GM18520 (cell line): ENCODE results near the gene MYO3A.
"Not testable (repeated sequence)": the region's sequence is repeated elsewhere in the genome, so short reads cannot be mapped to it uniquely, and the experiment has no call there.

Experiments used
- ATAC-seq: cut with Tn5 transposase; IDR thresholded peaks from one replicate; pipeline ENCODE4 v1.9.1; 2021; ENCODE audit not compliant: unreplicated experiment

Gene MYO3A

DNA sequence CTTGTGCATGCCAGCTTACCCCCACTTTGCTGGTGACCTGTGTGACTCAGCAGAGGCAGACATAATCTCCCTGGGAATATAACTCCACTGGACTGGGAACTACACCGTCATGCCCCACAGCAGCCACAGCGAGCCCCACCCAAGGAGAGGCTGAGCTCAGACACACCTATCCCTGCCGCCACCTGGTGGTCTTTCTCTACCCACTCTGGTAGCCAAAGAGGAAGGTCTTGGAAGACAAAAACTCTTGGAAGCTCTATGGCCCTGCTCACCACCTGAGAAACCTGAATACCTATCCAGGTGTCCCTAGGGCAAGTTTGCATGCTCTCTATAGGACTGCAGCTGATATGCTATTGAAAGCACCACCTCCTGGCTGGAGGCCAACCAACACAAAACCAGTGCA is 48.1 kb downstream of the MYO3A start:
- no peak for ATAC-seq

GRCh38 chr10:25988583-25988982 is 54.6 kb downstream of the MYO3A start:
- no peak for ATAC-seq

DNA sequence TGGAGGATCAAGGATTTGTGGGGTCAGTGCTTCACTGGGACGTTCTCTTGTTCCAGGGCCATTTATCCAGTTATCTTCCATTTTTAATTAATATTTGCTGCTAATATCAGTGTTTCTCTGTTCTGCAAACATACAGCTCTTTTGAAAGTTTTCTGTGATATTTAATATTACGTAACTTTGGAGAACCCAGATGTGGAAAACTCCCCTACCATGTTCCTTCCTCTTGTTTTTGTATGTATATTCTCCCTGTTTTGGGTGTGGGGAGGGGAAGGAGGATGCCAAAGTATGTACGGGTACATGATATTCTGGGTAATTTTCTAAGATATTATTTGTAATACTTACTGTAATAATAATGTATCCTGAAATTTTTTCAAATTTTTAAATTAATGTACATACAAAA is 55.9 kb downstream of the MYO3A start:
- ATAC-seq: no peak

DNA sequence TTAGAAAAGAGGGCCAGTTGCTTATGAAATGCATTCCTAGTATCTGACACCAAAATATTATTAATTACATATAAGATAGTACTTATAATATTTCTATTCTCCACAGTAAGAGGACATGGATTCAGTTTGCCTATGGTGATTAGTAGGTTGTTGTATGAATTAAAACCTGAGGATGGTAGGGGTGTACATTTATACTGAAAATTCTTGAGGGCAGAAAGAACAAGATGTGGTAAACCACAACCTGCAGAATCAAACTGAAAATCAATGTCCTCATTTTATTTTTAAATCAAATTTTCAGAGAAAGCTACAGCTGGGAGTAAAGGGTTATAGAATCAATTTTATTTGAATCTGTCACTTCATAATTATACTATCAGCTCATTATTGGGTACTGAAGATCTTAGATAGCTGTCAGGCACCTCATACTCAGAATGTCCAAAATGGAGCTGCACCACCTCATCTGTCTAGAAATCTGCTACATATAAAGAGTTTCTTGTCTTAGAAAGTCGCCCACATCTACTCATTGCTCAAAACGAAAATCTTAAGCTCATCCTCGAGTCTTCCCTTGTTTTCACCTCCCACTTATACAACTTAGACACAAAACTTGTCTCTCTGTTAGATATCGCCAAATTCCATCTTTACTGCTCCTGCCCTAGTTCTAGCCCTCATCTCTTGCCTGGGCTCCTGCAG is 65.4 kb downstream of the MYO3A start:
- no peak for ATAC-seq

- no peak for ATAC-seq
Observed at GRCh38 chr10:26000971-26001370, 66.9 kb downstream of the MYO3A start.

DNA sequence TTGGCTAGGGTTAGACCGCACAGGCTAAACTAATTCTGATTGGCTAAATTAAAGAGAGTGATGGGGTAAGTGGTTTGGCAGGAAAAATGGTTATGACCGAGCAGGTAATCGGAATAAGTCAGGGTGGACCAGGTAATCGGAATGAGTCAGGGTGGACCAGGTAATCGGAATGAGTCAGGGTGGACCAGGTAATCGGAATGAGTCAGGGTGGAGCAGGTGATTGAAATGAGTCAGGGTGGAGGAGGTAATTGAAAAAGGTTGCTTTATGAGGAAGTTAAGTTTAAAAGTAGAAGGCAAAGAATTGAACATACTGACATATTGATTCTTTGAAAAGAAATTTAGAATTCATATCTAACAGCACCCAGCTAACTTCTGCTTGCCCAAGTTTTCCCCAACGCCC is 68.4 kb downstream of the MYO3A start:
- ATAC-seq: not testable (repeated sequence)

GRCh38 chr10:26015092-26015491 is 81.1 kb downstream of the MYO3A start:
- no peak for ATAC-seq

- ATAC-seq: no peak
Observed at GRCh38 chr10:26022831-26023230, 88.8 kb downstream of the MYO3A start.

DNA sequence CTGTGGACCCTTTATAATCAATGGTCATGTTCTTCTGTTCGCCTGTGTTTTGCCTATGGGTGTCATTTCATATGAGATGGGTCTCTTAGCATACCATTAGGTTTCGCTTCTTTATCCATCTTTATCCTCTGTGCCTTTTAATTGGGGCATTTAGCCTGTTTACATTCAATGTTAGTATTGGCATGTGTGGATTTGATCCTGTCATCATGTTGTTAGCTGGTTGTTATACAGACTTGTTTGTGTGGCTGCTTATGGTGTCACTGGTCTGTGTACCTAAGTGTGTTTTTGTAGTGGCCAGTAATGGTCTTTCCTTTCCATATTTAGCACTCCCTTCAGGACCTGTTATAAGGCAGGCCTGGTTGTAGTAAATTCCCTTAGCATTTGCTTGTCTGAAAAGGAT is 90.3 kb downstream of the MYO3A start:
- no peak for ATAC-seq

DNA sequence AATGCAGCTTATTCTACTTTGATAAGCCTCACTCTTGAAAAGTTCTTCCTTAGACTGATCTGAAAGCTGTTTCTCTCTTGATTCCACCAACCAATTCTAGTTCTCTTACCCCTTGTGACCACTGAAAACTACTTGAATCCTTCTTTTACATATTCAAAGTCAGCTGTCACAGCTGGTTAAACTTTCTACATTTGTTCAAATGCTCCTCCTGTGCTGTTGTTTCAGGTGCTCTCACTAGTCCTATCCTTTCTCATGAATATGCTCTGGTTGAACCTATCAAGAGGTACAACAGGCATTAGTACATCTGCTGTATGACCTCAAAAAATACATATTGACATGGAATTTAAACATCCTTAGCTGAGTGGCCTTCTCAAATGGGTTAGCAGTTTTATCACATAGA is 91.5 kb downstream of the MYO3A start:
- no peak for ATAC-seq

GRCh38 chr10:26029858-26030257 is 95.8 kb downstream of the MYO3A start:
- no peak for ATAC-seq

DNA sequence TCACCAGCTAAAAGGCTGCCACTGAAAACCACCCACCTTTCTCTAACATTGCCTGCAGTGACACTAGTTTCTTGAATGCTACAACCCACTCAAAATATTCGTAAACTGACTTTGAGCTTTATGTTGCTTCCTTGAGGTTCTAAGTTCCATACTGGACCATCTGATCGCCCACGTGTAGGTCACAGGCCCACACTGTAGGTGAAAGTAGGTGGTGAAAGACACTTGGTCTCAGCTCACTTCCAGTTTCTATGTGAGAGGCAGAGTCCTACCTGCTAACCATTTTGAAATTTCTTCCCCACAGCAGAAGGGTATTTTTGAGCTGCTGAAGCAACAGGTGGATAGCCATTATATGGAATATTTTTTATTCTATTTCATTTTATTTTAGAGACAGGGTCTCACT is 97.3 kb downstream of the MYO3A start:
- no peak for ATAC-seq

- no peak for ATAC-seq
Observed at GRCh38 chr10:26043469-26043868, 109.4 kb downstream of the MYO3A start.

- ATAC-seq: no peak
Observed at GRCh38 chr10:26044141-26044749, 110.2 kb downstream of the MYO3A start.

- no peak for ATAC-seq
Observed at GRCh38 chr10:26046073-26046700, 112.2 kb downstream of the MYO3A start.

GRCh38 chr10:26048756-26049155 is 114.7 kb downstream of the MYO3A start:
- ATAC-seq: no peak

DNA sequence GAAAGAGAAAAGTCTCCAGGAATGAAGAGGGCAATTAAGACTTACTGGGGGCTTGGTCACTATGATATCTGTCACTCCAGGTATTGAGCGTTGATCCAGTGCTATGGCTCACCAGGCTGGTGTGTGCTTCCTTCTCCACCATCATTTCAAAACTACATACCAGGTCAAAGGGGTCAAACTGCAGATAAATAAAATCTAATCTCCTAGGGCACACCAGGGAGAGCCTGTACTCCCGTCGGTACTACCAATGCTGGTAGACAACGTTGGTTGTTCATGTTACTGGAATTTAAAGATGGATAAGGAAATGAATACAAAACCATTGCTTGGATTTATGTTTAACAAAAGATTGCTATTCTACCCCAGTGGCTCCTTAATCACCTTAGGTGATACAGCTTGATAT is 118.3 kb downstream of the MYO3A start:
- no peak for ATAC-seq

DNA sequence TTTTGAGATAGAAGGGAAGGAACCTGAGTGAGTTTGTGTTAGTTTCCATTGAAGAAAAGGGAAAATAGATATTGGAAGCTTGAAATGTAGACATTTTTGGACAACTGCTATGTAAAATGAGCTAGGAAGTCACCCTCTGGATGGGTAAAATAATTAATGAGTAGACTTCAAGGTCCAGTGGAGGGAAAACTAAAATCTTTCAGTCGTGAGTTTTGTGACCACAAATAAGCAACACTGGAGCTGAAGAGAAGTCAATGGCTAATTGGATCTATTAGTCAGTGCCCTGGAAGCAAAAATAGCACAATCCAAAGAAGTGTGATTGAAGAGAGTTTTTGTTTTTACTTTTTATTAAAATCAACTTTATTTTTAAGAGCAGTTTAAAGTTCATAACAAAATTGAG is 123.4 kb downstream of the MYO3A start:
- no peak for ATAC-seq

DNA sequence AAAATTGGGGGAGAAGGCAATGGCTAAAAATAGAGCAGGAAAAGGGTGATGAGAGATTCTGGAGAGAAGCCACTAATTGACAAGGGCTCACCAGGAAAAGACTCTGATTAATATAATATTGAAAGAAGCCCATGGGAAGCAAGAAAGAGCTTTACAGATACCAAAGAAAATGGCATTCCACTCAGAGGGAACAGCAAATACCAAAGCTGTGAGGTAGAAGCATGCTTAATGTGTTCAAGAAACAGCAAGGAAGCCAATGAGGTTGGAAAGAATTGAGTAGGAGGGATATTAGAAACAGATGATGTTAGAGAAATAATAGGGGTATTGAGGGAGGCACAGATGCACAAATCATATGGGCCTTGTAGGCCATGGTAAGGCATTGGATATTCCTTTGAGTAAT is 130.1 kb downstream of the MYO3A start:
- ATAC-seq: no peak

DNA sequence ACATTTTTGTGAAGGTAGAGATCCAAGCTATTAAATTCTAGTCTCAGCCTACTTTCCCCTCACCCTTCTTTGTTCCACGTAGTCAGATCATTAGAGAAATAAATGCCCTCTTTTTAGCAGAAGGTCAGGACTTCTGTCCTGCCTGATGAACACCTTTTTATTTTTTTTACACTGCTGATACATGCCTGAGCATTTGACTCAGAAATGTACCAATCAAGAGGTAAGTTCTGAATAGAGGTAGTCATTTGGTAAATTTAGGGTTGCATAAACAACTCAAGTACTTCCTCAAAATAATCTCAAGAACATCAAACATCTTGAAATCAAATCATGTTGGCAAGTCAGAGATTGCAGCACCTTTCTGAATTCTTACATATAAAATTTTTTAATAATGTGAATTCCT is 133.7 kb downstream of the MYO3A start:
- no peak for ATAC-seq

DNA sequence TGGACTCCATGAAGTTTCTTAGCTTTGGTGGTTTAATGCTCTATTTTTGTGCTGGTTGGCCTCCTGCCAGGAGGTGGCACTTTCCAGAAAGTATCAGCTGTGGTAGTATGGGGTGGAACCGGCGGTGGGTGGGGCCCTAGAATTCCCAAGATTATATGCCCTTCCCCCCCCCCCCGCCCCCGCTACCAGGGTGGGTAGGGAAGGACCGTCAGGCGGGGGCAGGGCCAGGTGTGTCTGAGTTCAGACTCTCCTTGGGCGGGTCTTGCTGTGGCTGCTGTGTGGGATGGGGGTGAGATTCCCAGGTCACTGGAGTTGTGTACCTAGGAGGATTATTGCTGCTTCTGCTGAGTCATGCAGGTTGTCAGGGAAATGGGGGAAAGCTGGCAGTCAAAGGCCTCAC is 146.9 kb downstream of the MYO3A start:
- not testable (repeated sequence) for ATAC-seq

GRCh38 chr10:26081459-26081858 is 147.4 kb downstream of the MYO3A start:
- no peak for ATAC-seq

DNA sequence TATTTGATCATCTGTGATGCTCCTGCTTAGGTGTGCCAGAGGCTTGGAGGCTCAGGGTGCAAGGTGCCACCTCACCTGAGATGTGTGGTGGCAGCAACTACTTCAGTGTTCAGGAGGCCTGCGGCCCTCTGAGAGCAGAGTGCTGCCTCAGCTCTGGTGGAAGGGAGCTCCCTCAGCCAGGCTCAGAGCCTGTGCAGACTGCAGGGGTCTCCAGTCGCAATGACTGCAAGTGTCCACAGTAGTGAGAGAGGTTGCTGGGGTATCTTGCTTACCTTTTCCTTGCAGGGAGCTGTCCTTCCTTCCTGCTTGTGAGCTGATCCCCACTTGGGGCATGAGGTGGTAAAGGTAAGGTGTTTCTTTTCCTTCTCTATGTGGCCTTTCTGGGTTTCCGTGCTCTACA is 151.5 kb downstream of the MYO3A start:
- ATAC-seq: no peak
